HepG2 (cell line): ENCODE measurements around the gene STRADB. TPM values are rescaled to one million over a fixed set of nuclear protein-coding genes. Genes with fewer than 3 reads are reported as not detected.

Experiments used
- CENPX ChIP-seq: sonication (generic); formaldehyde crosslinking; IDR thresholded peaks from 2 replicates; pipeline ENCODE4 v1.9.0; 2021; ENCODE audit warnings: mild to moderate bottlenecking, missing genetic modification reagents, moderate library complexity
- FLYWCH1 ChIP-seq: sonication (generic); formaldehyde crosslinking; IDR thresholded peaks from 2 replicates; pipeline ENCODE4 v1.8.1; 2023; ENCODE audit warnings: mild to moderate bottlenecking, missing genetic modification reagents
- FOXO1 ChIP-seq: sonication (generic); formaldehyde crosslinking; IDR thresholded peaks from 2 replicates; pipeline ENCODE4 v1.4.0; 2020; ENCODE audit warnings: missing genetic modification reagents
- KDM6A ChIP-seq: IDR thresholded peaks from 2 replicates; pipeline ENCODE4 v1.6.1; 2016; ENCODE audit warnings: low read depth
- PAX8 ChIP-seq: sonication (generic); formaldehyde crosslinking; IDR thresholded peaks from 2 replicates; pipeline ENCODE4 v1.8.0; 2022; ENCODE audit warnings: mild to moderate bottlenecking, missing genetic modification reagents, borderline replicate concordance
- TBX3 ChIP-seq: fragments of 450-650 bp; IDR thresholded peaks from 2 replicates; pipeline ENCODE4 v1.6.1; 2017; ENCODE audit warnings: antibody characterized with exemption, mild to moderate bottlenecking, inconsistent platforms, borderline replicate concordance
- WIZ ChIP-seq: sonication (generic); formaldehyde crosslinking; IDR thresholded peaks from 2 replicates; pipeline ENCODE4 v1.5.1; 2020; ENCODE audit warnings: mild to moderate bottlenecking, missing genetic modification reagents
- ZNF282 ChIP-seq: fragments of 450-650 bp; IDR thresholded peaks from 2 replicates; pipeline ENCODE4 v1.6.1; 2018; ENCODE audit not compliant: partially characterized antibody
- ZNF431 ChIP-seq: sonication (generic); formaldehyde crosslinking; IDR thresholded peaks from 2 replicates; pipeline ENCODE4 v1.9.0; 2022; ENCODE audit warnings: missing genetic modification reagents, low read depth, mild to moderate bottlenecking, borderline replicate concordance
- ZNF660 ChIP-seq: sonication (generic); formaldehyde crosslinking; IDR thresholded peaks from 2 replicates; pipeline ENCODE4 v1.5.1; 2020; ENCODE audit warnings: mild to moderate bottlenecking, low read depth, missing genetic modification reagents, borderline replicate concordance
- ZNF850 ChIP-seq: sonication (generic); formaldehyde crosslinking; conservative IDR thresholded peaks from 2 replicates; pipeline ENCODE4 v1.9.0; 2021; ENCODE audit warnings: mild to moderate bottlenecking, missing genetic modification reagents
- polyA plus RNA-seq, 8 experiments: library from polyadenylated mRNA; depleted of rRNA in 3 of 8; stranded (reverse) in 7 of 8; unstranded in 1 of 8; fragments of >200 nt; fragmentation: Illumina TruSeq in 4 of 8; extraction: Trizol in 4 of 8; gene quantifications; 2 replicates each; pipeline versions ENCODE4 v1.2.1 to v1.2.3, GENCODE V29; 2011 to 2016; ENCODE audit warnings: low read depth in 4 of 8, missing spikeins in 1 of 8, mixed read lengths in 1 of 8; ENCODE audit not compliant: insufficient read depth in 1 of 8
- total RNA-seq, 5 experiments: library from RNA; depleted of rRNA; stranded (reverse); fragments of >200 nt; fragmentation: Illumina TruSeq; extraction: Trizol; gene quantifications; 2 replicates each; pipeline ENCODE4 v1.2.3, GENCODE V29; 2016; ENCODE audit warnings: low read depth in 1 of 5
- TF ChIP-seq, protein P1 (sequence below): sonication (generic); formaldehyde crosslinking; IDR thresholded peaks from 2 replicates; pipeline ENCODE4 v1.4.0; 2020; ENCODE audit warnings: missing genetic modification reagents
- TF ChIP-seq, protein P2 (sequence below): sonication (generic); formaldehyde crosslinking; IDR thresholded peaks from 2 replicates; pipeline ENCODE4 v1.5.1; 2020; ENCODE audit warnings: mild to moderate bottlenecking, moderate library complexity, missing genetic modification reagents
- TF ChIP-seq, protein P3 (sequence below): sonication (generic); formaldehyde crosslinking; IDR thresholded peaks from 2 replicates; pipeline ENCODE4 v1.4.0; 2020; ENCODE audit warnings: mild to moderate bottlenecking, low read depth, missing genetic modification reagents
- TF ChIP-seq, protein P4 (sequence below): sonication (generic); formaldehyde crosslinking; IDR thresholded peaks from 2 replicates; pipeline ENCODE4 v1.4.0; 2020; ENCODE audit warnings: missing genetic modification reagents
- TF ChIP-seq, protein P5 (sequence below): sonication (generic); formaldehyde crosslinking; IDR thresholded peaks from 2 replicates; pipeline ENCODE4 v1.8.1; 2023; ENCODE audit warnings: mild to moderate bottlenecking, missing genetic modification reagents
- TF ChIP-seq, protein P6 (sequence below): sonication (generic); formaldehyde crosslinking; IDR thresholded peaks from 2 replicates; pipeline ENCODE4 v1.4.0; 2020; ENCODE audit warnings: missing genetic modification reagents

STRADB gene
- total and polyA plus RNA-seq, 2 of the 13 experiments (the other 11 are each of a cell fraction or from before 2014, with no cell fraction given): 34.1 to 66.6 TPM

DNA sequence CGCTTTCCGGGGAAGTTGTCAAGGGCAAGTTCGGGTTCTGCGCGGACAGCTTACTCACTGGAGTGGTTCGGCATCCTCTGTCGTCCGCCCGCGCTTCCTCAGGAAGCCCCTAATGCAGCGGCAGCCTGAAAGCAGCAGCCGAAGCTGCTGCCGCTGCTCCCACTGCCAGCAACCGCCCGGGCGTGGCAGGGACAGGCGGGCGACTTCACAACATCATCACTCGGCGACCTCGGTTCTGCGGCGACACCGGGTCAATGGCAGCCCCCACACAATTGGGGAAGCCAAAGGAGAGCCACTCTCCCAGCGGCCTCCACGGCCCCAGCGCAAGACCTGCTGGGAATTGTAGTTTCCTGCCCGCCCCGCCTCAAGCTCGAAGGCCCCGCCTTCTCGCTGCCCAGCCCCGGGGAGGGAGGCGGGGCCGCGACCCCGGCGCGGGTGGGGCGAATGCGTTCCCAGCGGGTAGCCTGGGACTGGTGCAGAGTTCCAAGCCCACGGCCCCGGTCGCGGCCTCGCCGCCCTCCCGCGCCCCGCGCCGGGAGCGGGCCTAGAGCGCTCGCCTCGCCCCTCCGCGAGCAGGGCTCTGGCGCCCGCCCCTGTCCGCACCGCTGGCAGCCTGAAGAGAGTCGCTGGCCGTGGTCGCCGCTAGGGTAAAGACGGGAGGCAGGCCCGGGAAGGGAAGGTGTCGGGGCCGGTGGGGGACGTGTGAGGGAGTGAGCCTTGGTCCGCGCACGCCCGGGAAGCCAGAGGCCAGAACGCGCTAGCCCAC is at the start of gene STRADB, which contains the start of gene TRAK2 (continued):
- TF ChIP-seq, protein P1, sequence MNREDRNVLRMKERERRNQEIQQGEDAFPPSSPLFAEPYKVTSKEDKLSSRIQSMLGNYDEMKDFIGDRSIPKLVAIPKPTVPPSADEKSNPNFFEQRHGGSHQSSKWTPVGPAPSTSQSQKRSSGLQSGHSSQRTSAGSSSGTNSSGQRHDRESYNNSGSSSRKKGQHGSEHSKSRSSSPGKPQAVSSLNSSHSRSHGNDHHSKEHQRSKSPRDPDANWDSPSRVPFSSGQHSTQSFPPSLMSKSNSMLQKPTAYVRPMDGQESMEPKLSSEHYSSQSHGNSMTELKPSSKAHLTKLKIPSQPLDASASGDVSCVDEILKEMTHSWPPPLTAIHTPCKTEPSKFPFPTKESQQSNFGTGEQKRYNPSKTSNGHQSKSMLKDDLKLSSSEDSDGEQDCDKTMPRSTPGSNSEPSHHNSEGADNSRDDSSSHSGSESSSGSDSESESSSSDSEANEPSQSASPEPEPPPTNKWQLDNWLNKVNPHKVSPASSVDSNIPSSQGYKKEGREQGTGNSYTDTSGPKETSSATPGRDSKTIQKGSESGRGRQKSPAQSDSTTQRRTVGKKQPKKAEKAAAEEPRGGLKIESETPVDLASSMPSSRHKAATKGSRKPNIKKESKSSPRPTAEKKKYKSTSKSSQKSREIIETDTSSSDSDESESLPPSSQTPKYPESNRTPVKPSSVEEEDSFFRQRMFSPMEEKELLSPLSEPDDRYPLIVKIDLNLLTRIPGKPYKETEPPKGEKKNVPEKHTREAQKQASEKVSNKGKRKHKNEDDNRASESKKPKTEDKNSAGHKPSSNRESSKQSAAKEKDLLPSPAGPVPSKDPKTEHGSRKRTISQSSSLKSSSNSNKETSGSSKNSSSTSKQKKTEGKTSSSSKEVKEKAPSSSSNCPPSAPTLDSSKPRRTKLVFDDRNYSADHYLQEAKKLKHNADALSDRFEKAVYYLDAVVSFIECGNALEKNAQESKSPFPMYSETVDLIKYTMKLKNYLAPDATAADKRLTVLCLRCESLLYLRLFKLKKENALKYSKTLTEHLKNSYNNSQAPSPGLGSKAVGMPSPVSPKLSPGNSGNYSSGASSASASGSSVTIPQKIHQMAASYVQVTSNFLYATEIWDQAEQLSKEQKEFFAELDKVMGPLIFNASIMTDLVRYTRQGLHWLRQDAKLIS (CRISPR knock-in tag): no peak
- TF ChIP-seq FLYWCH1 (peak; percentile 84; the same call in 1 of the 2 replicates), TBX3 (peak; percentile 46; the same call in 1 of the 2 replicates), KDM6A (CRISPR knock-in tag) (no peak), CENPX (no peak), WIZ (peak; percentile 68; the same call in 1 of the 2 replicates), PAX8 (CRISPR knock-in tag) (peak; percentile 56; the same call in 1 of the 2 replicates), ZNF282 (no peak), ZNF431 (CRISPR knock-in tag) (peak; percentile 97), ZNF660 (CRISPR knock-in tag) (no peak), FOXO1 (CRISPR knock-in tag) (peak; percentile 57), ZNF850 (CRISPR knock-in tag) (no peak; the same call in 1 of the 2 replicates)
- TF ChIP-seq, protein P2, sequence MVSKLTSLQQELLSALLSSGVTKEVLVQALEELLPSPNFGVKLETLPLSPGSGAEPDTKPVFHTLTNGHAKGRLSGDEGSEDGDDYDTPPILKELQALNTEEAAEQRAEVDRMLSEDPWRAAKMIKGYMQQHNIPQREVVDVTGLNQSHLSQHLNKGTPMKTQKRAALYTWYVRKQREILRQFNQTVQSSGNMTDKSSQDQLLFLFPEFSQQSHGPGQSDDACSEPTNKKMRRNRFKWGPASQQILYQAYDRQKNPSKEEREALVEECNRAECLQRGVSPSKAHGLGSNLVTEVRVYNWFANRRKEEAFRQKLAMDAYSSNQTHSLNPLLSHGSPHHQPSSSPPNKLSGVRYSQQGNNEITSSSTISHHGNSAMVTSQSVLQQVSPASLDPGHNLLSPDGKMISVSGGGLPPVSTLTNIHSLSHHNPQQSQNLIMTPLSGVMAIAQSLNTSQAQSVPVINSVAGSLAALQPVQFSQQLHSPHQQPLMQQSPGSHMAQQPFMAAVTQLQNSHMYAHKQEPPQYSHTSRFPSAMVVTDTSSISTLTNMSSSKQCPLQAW (CRISPR knock-in tag): peak; percentile 90
- TF ChIP-seq, protein P3, sequence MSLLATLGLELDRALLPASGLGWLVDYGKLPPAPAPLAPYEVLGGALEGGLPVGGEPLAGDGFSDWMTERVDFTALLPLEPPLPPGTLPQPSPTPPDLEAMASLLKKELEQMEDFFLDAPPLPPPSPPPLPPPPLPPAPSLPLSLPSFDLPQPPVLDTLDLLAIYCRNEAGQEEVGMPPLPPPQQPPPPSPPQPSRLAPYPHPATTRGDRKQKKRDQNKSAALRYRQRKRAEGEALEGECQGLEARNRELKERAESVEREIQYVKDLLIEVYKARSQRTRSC (CRISPR knock-in tag): no peak
- TF ChIP-seq, protein P4, sequence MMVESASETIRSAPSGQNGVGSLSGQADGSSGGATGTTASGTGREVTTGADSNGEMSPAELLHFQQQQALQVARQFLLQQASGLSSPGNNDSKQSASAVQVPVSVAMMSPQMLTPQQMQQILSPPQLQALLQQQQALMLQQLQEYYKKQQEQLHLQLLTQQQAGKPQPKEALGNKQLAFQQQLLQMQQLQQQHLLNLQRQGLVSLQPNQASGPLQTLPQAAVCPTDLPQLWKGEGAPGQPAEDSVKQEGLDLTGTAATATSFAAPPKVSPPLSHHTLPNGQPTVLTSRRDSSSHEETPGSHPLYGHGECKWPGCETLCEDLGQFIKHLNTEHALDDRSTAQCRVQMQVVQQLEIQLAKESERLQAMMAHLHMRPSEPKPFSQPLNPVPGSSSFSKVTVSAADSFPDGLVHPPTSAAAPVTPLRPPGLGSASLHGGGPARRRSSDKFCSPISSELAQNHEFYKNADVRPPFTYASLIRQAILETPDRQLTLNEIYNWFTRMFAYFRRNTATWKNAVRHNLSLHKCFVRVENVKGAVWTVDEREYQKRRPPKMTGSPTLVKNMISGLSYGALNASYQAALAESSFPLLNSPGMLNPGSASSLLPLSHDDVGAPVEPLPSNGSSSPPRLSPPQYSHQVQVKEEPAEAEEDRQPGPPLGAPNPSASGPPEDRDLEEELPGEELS (CRISPR knock-in tag): peak; percentile 49; the same call in 1 of the 2 replicates
- TF ChIP-seq, protein P5, sequence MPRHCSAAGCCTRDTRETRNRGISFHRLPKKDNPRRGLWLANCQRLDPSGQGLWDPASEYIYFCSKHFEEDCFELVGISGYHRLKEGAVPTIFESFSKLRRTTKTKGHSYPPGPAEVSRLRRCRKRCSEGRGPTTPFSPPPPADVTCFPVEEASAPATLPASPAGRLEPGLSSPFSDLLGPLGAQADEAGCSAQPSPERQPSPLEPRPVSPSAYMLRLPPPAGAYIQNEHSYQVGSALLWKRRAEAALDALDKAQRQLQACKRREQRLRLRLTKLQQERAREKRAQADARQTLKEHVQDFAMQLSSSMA (CRISPR knock-in tag): peak; percentile 84
- TF ChIP-seq, protein P6, sequence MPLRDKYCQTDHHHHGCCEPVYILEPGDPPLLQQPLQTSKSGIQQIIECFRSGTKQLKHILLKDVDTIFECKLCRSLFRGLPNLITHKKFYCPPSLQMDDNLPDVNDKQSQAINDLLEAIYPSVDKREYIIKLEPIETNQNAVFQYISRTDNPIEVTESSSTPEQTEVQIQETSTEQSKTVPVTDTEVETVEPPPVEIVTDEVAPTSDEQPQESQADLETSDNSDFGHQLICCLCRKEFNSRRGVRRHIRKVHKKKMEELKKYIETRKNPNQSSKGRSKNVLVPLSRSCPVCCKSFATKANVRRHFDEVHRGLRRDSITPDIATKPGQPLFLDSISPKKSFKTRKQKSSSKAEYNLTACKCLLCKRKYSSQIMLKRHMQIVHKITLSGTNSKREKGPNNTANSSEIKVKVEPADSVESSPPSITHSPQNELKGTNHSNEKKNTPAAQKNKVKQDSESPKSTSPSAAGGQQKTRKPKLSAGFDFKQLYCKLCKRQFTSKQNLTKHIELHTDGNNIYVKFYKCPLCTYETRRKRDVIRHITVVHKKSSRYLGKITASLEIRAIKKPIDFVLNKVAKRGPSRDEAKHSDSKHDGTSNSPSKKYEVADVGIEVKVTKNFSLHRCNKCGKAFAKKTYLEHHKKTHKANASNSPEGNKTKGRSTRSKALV (CRISPR knock-in tag): no peak; the same call in 1 of the 2 replicates
